ENCODE measurements around the gene ZNF429.
"Not testable (repeated sequence)": the region's sequence is repeated elsewhere in the genome, so short reads cannot be mapped to it uniquely, and the experiment has no call there.

ZNF429 gene

DNA sequence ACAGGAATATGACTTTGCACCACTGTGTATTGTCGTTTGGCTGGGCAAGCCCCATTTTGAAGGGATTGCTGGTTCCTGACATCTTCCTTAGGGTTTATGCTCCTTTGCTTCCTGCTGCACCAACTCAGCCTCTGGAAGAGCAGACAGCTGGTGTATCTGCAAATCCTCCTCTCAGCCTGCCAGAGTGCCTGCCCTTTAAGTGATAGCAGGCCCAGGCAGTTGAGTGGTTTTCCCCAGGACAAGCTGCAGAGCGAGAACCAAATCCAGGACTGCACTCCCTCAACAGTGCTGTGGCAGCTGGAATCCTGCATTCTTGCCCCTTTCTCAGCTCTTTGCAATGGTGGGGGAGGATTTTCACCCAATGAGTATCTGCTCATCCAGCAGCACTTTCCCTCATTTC is 85.5 kb downstream of the ZNF429 start:
- no peak for DNase-seq (ENCODE audit: low read depth, low spot score)

DNA sequence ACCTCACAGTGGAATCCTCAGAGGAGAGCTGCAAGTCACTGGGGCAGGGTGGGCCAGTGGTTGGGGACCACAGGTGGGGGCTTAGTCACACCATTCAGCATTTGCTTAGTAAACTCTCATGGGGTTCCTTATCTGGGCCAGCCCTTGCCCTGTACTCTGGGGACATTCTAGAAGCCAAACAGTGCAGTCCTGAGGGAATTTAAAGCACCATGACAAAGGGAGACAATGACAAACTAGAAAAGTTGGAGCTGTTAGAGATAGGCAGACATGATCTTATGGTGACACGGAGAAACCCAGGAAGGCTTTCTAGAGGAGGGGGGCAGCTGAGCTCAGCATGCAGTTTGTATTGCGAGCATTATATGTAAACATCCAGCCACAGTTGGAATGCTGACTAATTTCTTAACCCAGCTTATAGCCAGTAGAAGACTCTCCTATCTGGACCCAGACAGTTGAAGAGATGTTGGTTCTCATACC is 87.6 kb downstream of the ZNF429 start:
- DNase-seq (ENCODE audit: low read depth, low spot score): no peak

DNA sequence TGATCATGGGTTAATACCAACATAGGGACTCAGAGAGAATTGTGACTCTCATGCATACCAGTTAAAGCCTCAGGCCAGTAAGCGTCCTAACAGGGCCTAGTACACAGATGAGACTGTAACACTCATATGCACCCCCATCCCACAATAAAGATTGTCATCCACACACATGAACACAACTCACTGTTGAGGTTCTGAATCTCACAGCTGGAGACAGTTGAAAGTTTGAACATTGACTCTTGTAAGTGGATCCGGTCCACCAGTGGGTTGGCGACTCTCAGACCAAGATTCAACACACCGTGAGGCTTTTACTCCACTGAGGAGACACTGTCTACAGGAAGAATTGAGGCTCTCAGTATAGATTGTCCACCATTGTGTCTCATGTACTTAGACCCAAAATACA is 88.1 kb downstream of the ZNF429 start:
- no peak for DNase-seq (ENCODE audit: low read depth, low spot score)

DNA sequence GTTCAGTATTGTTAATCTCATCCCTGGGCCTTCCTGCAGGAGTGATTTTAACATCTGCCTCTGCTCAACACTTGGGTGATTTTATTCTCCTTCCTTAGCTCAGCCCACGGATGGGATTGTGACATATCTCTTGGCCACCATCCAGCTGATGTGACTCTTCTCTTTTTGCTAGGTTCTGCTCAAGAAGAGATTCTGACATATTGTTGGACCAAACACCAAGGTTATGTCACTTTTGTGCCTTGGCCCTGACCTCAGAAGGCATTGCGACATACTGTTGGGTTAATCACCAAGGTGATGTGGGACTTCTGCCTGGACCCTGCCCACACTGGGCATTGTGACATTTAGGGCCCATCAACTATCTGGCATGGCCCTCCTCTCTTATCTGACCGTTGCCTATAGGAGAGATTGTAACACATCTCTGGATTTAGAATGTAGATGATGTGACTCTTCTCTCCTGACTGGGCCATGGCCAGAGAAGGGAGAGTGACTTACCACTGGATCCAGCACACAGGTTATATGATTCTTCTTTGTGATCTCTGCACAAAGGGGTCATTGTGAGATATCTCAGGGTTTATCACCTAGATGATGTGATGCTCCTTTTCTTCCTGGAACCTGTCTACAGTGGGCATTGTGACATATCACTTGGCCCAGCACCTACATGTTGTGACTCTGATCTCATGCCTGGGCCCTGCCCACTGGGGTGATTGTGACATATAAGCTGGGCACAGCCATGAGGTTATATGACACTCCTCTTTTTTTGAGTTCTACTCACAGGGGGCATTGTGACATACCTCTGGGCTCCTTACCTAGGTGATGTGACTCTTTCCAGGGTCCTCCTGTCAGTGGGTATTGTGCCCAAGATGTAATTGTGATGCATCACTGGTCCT is 88.8 kb downstream of the ZNF429 start:
- DNase-seq (ENCODE audit: low read depth, low spot score): no peak

DNA sequence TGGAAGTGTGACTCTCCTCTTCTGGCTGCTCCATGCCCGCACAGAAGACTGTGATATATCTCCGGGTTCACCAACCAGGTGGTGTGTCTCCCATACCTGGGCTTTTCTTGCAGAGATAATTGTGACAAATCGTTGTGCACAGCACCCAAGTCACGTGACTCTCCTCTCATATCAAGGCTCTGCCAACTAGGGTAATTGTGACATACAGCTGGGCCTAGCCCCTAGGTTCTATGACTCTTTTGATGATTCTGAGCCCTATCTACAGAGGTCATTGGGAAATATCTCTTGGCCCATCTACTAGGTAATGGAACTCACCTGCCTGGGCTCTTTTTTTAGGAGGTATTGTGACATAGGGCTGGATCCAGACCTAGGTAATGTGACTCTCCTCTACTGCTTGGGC is 89.8 kb downstream of the ZNF429 start:
- no peak for DNase-seq (ENCODE audit: low read depth, low spot score)

DNA sequence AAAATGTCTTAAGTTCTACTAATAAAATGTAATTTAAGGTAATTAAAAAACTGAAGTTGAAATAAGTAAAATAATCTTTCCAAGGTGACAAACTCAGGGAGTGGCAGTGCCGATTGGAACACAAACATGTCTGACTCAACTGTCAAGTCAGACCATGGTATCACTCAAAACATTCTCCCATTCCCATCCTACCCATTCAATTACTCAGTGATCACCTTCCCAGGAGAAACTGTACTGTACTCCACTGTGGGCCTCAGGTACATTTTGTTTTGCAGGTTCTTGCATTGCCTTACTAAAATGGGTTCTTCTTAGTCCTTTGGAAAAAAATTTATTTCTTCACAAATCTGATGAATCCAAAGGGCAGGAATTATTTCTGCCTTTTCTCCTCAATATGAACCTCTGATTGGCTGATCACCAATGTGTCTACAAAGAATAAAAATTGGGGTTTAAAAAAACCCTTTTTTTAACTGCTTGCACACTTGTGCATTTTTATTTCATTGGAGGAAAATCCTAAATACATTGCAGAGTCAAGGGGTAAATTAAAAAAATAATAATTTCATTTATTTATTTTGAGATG is 96.8 kb downstream of the ZNF429 start:
- no peak for DNase-seq (ENCODE audit: low read depth, low spot score)

DNA sequence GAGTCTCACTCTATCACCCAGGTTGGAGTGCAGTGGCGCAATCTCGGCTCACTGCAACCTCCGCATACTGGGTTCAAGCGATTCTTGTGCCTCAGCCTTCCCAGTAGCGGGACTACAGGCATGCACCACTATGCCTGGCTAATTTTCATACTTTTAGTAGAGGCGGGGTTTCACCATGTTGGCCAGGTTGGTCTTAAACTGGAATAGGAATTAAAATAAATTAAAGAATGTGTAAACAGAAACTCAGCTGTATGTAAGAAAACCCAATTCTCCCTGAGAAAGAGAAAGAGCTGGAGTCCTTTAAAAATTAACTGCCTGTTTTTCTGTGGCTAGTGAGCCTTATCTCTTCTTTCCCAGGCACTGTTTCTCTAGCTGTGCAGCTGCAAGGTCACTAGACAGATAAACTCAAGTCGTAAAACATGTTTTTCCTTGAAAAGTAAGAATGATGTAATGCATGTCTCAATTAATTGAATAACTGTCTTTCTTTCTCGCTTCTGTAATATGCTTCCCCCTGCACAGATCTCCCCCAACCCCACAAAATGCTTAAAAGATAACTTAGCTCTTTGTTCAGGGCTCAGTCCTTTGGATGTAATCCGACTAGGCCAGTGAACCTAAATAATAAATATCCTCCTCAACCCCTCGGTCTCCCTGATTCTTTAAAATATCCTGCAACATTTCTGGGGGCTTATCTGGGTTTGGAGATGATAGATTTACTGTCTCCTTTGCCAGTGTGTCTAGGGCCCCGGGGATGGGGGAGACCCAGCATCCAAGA is 97.4 kb downstream of the ZNF429 start:
- DNase-seq (ENCODE audit: low read depth, low spot score): not testable (repeated sequence)

DNA sequence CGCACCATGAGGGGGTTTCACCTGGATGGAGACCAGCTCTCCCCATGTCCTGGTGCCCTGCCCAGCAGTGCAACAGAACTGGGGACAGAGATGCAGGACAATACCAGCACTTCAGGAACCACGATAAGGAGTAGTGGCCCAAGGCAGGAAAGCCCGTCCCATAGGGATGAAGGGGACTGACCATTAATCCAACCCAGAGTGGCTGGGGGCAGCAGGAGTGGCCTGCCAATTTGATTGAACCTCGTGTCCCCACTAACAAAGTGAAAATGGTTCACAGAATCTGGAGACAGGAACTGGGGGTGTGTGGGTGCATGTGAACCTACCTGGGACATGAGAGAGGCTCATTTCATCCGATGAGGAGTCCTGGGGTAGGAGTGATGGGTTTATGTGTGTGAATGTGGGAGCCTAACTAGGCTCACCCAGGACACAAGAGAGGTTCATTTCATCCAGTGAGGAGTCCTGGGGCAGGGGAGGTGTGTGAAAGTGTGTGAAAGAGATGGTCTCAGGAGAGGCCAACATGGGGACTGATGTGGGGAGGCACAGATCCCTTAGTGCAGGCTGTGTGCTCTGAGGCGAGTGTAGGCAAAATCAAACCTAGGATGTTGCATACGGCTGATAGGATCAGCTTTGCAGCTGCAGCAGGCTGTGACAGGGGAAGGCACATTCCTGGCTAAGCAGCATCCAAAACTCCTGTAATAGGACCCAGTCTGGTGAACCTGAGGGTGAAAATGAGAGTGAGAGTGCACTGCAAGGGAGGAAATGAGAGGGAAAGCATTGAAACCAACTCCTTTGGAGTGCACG is 98.2 kb downstream of the ZNF429 start:
- DNase-seq (ENCODE audit: low read depth, low spot score): no peak

DNA sequence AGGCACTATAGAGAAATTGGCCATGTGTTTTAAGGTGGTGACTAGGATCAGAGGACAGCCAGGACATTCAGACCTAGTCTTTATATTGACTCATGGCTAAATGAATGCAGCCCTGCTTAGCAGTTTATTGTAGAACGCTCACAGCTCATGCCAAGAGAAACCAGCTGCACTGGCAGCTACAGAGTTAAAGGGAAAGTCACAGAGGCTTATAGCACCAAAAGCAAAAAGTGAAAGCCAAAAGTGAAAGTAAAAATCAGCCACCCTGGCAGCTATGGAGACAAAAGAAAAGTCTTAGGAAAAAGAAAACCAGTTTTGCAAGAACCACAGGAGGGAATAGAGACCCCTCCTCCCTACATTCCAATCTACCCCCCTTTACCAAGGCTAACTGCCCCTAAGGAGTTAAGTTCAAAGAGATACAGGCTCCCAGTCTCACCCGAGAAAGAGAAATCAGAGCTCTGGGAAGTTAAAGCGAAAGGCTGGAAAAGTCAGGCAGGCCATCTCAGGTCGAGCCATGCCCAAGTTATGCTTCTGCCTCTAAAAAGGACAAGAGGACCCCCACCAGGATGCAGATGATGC is 99.0 kb downstream of the ZNF429 start:
- DNase-seq (ENCODE audit: low read depth, low spot score): peak; percentile 72
